DMS79 (cell line): ENCODE data around the gene CPNE2.
"Not testable (repeated sequence)": the region's sequence is repeated elsewhere in the genome, so short reads cannot be mapped to it uniquely, and the experiment has no call there.

ENCODE experiments used
- DNase-seq: peaks from one replicate; lab custom pipeline; 2025; lab: John Stamatoyannopoulos, UW

The CPNE2 gene

DNA sequence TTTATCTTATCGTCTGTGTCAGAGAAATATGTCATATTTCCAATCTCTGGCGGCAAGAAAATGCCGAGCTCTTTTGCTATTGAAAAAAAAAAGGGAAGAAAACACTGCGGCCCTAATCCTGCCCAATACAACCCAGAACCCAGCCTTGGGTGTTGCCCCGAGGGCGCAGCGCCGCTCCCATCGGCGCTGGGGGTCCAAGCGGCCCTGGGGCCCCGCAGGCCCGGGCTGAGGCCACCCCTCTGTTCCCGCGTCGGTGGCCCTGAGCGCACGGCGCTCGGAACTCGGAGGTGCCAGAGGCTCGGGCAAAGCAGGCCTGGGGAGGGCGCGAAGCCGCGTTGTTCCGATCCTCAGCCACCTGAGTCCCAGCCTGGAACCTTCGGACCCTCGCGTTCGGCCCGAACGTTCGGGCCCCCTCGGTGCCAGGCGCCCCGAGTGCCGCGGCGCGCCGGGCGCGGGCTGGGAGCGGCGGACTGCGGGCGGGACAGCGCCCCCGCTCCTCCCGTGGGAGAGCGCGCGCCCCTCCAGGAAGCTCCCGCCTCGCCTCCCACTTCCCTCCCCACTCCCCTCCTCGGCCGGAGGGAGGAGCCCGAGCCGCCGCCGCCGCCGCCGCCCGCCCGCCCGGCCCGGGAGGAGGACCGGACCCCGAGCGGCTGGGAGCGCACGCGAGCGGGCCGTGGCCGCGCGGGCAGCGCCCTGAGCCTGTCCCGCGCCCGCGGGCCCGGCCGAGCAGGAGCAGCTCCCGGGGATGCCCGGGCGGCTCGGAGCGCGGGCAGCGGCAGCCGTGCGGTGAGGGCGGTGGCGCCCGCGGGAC, at the start of gene CPNE2:
TSS of gene CPNE2 (plus strand) at position 609 of the 811 bp plus-strand sequence. CDS start 18,160 bp downstream, outside the sequence.
- DNase-seq, result no peak

DNA sequence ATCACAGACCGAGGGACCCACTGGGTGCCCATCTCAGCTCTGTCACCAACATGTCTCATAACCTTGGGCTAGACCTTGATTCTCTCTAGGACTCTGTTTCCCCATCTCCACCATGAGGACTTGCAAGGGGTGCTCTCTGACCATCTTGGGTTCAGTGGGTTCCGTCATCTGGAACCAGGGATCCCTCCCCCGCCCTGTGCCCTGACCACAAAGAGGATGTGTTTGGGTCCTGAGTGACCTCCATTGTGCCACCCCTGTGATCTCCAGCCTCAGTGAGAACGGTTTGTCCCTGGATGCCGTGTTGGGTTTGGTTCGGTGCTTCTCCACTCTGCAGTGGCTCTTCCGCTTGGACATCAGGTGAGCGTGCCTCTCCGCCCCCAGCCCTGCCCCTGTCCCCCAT, 49.1 kb upstream of the CPNE2 start:
- DNase-seq, result no peak

DNA sequence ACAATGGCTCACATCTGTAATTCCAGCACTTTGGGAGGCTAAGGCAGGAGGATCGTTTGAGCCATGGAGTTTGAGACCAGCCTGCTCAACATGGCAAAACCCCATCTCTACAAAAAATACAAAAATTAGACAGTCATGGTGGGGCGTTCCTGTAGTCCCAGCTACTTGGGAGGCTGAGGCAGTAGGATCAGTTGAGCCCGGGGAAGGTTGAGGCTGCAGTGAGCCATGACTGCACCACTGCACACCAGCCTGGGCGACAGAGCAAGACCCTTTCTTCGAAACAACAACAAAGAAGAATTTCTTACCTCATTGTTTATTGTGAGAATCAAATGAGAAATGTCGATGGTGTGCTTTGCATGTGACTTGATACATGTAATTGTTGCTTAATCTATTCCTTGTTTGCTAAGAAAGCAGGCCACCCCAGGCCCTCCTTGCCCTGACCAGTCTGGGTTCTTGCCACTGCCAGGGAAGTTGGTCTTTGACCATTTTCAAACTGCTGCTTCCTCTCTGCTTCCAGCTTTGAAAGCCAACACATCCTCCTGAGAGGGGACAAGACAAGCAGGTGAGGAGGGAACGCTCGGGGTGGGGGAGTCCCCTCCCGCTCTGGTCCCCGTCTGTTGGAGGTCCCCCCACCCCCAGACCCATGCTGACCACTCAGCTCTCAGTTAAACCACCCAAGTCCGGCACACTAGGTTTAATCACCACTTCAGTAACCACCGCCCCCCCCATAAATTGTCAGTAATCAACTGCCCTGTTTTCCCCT, 47.3 kb upstream of the CPNE2 start:
- no peak for DNase-seq

DNA sequence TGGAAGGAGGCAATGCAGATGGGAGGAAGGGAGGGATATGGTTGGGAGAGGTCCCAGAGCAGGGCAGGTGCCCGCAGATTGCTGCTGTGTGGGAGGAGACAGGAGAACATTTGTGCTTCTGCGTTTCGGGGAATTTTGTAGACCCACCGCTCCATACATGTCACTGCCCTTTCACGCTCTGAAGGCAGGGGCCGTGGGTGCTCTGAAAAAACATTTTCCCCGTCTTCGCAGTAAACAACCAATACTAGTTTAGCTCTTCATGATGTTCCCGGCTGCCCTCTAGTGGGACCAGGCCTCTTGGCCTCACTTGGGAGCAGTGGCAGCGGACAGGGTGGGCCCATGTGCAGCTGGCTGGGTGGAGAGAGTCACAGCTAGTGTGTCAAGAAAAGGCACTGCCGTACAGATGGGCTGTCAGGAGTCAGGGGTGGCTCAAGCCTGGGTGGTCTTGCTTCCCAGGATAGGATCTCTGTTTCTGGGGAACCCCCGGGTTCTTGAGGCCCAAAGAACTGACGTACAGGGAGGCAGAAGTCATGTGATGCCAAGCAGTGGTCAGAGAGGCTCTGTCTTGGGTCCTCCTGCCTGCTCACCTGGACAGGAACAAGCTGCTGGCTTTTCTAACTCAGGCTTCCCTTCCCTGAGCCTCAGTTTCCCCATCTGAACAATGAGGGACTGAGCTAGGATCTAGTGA, 46.5 kb upstream of the CPNE2 start:
- DNase-seq, result no peak

DNA sequence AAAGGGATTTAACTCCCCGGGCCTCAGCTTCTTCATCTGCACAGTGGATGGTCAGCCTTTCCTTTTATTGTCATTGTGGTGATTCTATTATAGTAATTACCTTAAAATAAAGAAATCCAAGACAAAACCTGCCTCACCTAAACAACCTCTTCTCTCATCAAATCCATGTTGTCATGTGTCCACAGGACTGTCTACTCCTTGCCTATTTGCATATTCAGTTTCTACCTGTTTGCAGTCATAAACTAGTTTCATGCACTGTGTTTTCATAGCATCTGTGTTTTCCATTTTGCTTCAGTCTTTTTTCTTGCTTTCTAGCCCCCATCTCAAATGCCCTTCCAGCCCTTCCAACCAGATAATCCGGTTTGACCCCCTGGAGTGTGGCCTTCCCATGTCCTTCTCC, 44.3 kb upstream of the CPNE2 start:
- no peak for DNase-seq

DNA sequence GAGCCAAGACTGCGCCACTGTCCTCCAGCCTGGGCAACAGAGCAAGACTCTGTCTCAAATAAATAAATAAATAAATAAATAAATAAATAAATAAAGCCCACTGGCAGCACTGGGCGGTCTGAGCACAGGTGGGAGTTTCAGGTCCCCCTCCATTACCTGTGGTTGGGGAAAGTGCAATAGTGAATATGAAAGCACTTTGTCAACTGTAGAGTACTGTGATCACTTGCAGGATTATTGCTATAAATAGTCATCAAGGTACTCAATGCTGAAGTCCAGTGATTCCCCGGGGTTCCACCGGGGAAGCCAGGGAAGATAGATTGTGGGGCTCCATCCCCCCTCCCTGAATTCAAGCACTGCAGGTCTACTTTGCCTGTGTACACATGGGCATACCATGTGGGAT, 42.7 kb upstream of the CPNE2 start:
- DNase-seq, result no peak

DNA sequence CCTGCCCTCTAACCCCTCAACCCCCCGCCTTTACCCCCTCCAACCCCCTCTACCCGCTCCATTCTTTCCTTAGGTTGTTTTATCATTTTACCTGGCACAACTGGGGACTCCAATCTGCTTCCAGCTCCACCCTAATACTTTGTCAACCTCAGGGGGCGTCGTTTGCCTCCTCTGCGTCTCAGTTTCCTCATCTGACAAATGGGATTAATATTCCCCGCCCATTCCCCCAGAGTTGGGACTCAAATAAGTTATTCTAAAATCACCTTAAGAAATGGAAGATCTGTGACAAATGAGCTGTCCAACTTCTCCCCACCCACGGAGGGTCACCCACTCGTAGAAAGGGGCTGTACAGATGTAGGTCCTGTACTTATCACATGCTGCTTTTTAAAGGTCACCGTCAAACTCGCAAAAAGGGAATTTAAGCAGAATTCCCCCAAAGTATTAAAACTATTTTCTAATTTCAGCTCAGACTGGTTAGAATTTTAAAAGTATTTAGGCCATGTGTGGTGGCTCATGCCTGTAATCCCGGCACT, 40.6 kb upstream of the CPNE2 start:
- no peak for DNase-seq

DNA sequence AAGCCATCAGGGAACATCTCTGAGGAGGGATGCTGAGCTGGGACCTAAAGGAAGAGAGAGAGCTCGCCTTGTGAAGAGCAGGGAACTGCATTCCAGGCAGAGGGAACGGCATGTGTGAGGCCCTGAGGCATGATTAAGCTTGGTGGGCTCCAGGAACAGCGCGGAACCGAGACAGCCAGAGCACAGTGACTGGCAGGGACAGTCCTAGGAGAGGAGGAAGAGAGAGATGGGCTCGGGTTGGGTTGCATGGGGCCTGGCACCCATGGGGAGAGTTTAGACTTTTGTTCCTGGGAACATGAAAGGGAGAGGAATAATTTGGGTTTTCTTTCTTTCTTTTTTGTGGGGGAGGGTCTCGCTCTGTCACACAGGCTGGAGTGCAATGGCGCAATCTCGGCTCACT, 39.2 kb upstream of the CPNE2 start:
- no peak for DNase-seq

DNA sequence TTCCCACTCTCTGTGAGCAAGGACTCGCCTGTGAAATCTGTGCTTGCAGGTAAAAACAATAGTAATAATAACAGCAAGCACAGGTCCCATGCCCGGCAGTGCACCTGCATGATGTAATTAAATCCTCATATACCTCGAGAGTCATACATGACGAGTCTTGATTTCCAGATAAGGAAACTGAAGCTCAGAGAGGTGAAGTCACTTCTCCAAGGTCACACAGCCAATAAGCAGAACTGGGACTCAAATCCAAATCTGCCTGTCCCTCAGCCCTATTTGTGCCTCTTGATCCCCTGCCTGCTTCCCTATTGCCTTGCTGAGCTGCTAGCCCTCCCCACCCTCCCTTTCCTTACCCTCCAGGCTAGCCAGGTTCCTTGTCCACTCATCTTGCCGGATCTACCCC, 38.0 kb upstream of the CPNE2 start:
- no peak for DNase-seq

DNA sequence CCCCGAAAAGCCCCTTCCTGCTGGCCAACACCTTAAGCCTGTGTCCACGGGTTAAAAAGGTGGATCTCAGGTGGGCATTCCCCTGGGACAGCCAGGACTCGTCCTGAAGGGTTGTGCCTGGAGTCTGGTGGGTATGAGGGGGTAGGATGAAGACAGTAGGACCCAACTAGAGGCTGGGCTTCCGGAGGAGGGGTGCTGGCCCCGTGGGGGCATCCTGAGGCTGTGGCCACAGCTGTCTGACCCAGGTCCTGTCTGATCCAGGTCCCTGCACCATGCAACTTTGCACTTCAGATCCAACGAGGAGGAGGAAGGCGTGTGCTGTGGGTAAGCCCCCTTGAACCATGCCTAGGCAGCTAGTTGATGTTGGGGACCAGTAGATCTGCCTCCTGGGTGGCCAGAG, 37.6 kb upstream of the CPNE2 start:
- no peak for DNase-seq

DNA sequence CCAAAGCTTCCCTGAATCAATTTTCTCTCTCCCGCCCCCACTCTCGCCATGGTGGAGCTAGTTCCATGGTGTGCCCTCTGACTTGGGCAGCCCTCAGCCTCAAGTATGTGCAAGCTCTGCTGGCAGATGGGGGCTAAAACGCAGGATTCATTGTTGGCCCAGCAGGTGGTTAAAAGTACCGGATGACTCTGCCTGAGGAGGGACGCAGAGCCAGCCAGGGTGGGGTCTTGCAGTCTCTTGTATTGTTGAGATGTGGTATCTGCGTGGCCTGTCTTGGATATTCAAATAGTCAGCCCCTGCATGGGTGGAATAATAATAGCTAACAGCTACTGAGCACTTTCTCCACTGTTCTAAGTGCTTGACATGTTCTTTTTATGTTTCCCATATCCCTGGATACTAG, 36.7 kb upstream of the CPNE2 start:
- DNase-seq, result no peak

DNA sequence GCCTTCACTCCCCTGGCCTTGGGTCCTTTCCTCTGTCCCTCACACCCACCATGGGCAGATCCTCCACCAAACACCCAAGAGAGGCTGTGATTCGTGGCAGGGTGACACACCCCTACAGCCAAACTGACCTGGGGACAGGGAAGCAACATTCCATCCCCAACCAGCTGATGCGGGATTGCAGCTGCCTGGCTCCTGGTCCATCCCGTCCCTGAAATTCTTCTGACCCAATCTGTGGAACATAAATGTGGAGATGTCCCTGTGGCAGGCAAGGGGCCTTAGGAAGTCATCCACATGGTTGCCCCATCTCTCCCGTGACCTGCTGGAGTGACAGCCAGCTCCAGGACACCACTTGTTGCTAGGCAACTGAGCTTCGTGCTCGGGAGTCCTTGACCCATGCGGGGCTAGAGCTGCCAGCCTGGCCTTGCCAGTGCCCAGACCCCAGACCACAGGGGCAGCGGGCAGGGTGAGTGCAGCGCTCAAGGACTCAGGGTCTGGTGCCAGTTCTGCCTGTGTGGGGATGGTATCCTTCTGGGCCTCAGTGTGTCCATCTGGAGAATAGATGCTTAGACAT, 34.0 kb upstream of the CPNE2 start:
- no peak for DNase-seq

DNA sequence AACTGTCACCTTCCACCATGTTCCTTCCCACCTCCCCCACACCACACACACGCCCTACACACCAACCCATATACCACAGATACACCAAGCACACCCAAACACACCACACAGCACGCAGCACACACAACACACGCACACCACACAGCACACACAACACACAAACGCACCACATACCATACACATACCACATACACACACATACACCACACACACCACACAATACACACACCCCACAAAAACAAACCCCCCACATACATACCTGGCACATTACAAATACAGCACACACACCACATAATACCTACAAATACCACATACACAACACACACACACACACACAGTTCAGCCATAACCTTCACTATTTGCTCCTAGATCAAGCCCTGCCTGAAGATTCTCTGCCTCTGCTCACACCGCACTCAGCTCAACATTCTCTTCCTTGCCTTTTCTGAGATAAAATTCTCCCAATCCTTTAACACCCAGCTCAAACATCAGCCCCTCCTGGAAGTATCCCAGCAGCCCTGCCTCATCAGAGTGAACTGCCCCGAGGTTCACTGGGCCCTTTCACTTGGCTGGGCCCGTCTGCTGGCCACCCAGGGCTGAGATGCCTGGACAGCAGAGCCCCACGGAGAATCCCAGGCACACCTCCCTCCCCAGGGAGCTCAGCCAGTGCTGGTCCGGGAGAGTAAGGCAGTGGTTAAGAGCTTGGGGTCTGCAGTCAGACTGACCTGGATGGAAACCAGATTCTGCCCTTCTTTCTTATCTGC, 31.9 kb upstream of the CPNE2 start:
- DNase-seq, result no peak

DNA sequence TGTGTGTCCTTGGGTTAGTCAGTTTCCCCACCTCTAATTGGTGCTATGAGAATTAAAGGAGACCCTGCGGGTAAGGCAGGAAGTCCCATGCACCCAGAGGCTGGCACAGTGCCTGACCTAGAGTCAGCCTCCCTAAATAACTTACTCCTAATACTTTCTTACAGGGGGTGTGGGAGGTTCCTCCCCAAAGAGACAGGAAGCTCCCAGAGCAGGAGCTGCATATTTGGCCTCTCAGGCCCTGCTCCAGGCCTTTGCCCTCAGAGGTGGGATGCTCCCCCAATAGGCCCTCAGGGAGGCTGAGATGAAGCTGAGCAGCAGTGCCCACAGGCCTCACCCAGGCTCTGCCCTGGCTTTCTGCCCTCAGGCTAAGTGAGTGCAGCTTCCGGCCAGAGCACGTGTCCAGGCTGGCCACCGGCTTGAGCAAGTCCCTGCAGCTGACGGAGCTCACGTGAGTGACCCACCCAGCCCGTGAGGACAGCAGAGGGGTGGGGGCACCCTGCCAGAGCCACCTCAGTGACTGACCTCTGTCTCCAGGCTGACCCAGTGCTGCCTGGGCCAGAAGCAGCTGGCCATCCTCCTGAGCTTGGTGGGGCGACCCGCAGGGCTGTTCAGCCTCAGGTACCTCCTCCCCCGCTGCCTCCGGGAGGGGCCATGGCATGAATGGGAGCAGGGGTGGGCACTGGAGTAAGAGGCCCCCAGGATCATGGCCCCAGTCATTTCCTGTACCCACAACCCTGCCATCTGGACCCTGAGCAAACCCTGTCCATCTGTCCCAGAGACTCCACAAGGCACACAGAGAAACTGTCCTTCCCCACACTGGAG, 31.1 kb upstream of the CPNE2 start:
- no peak for DNase-seq

DNA sequence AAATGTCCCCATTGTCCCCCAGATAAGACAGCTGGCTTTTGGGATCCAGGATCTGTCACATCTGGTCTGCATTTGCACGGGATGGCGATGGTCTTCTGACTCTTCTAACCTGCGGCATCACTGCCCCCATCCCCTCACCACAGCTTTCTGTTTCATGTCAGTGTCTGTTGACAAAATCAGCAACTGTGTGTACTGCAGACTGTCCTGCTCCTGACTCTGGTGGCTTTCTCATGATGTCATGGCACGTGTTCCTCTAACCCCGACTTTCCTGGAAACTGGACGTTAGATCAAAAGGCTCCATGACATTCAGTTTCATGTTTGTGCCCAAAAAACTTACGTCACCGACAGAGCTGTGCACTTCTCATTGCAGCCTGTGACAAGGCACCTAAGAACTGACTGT, 30.1 kb upstream of the CPNE2 start:
- DNase-seq, result no peak

DNA sequence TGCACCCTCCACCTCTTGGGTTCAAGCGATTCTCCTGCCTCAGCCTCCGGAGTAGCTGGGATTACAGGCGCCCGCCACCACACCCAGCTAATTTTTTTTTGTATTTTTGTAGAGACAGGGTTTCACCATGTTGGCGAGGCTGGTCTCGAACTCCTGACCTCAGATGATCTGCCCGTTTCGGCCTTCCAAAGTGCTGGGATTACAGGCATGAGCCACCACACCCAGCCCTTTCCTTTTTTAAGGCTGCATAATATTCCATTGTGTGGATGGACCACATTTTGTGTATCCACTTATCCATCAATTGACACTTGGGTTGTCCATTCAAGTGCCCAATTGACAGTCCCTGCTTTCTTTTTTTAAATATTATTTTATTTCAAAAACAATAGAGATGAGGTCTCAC, 29.2 kb upstream of the CPNE2 start:
- not testable (repeated sequence) for DNase-seq

DNA sequence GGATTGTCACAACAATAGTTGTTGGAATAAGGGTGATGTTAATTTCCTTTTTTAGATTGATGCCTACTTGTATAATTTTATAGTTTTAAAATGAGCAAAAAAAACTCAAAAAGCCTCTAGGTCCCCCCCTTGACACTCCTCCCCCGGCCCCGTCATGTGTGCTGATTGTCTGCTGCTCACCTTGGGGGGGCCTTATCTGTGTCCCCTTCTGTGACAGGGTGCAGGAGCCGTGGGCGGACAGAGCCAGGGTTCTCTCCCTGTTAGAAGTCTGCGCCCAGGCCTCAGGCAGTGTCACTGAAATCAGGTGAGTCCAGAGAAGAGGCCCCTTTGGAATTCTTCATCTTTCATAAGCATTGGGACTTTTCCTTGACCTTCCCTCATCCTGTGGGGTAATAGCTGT, 27.4 kb upstream of the CPNE2 start:
- no peak for DNase-seq

DNA sequence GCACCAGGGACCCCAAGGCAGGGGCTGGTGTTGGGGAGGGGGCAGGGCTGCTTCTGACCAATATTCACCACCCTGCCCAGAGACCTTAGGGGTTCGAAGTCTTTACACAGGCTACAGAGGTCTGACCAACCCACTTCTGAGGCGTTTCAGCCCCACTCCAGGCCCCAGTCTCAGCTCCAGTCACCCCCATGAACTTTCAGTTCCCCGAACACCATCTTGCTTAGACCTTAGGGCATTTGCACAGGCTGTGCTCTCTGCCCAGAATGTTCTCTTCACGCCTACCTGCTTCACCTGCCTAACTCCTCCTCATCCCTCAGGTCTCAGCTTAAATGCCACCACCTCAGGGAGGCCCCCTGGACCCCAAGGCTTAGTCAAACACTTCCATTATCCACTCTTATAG, 25.8 kb upstream of the CPNE2 start:
- DNase-seq, result no peak

DNA sequence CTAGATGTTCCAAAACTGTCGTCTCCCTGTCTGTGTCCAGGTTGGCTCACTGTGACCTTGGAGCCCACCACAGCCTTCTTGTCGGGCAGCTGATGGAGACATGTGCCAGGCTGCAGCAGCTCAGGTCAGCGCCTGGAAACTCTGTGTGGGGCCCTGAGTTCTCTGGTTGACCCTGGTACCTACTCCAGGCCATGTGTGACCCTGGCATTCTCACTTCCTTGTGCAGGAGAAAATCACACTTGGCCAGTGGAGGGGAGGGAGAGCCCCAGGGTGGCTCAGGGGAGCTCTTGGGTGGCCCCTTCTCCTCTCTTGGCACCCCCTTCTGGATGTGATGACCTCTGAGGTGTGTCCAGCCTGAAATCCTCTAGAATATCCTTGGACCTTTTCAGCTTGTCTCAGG, 25.0 kb upstream of the CPNE2 start:
- DNase-seq, result no peak

DNA sequence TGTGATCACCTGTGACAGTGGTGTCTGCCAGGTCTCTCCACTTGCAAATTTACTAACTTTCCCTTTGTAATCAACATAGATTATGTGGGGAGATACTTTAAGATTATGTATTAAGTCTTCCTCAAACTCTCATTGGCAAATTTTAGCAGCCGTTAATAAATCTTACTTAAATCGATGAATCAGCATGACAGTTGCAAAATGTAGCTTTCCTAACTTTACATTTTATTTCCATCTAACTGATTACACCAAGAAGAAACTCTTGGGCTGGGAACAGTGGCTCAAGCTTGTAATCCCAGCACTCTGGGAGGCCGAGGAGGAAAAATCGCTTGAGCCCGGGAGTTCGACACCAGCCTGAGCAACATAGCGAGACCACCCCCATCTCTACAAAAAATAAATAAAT, 23.3 kb upstream of the CPNE2 start:
- DNase-seq, result no peak
